Psoas muscle (tissue), 8 donors: ENCODE data around the gene DEDD2. TPM values are rescaled to one million over a fixed set of nuclear protein-coding genes. Genes with fewer than 3 reads are reported as not detected.

Experiments used
- ATAC-seq, 4 donors: fragments of 200-7000 bp; cut with Tn5 transposase; one replicate each; pipeline ENCODE4 v1.9.1; 2020; ENCODE audit warnings: moderate library complexity in 3 of 4, mild to moderate bottlenecking in 2 of 4
- DNase-seq, 2 donors: peaks; one replicate each; pipeline ENCODE4 v3.0.0-alpha.2; 2020
- H3K27ac ChIP-seq: fragments of 200-600 bp; one replicate; pipeline ENCODE4 v1.8.0; 2022
- H3K27me3 ChIP-seq, 3 donors: fragments of 200-600 bp in 1 of 3; one replicate each; pipeline versions ENCODE4 v1.6.1 to v1.8.0; 2013 to 2022; ENCODE audit warnings: low read length in 2 of 3, mild to moderate bottlenecking in 2 of 3, moderate library complexity in 1 of 3; ENCODE audit not compliant: insufficient read depth in 3 of 3
- H3K36me3 ChIP-seq, 2 donors: fragments of 200-600 bp in 1 of 2; one replicate each; pipeline versions ENCODE4 v1.6.1 to v1.8.0; 2013 to 2022; ENCODE audit warnings: low read depth in 1 of 2, mild to moderate bottlenecking in 1 of 2, moderate library complexity in 1 of 2; ENCODE audit not compliant: insufficient read depth in 1 of 2
- H3K4me1 ChIP-seq: fragments of 200-600 bp; one replicate; pipeline ENCODE4 v1.8.0; 2022
- H3K4me3 ChIP-seq: fragments of 200-600 bp; one replicate; pipeline ENCODE4 v1.8.0; 2022; ENCODE audit warnings: mild to moderate bottlenecking
- H3K9me3 ChIP-seq: fragments of 200-600 bp; one replicate; pipeline ENCODE4 v1.8.0; 2022
- WGBS, 3 donors: extraction: QIAGEN DNeasy Blood & Tissue Kit; methylation state at CpG; one replicate each; pipeline versions ENCODE4 v1.1.6 to v1.1.7; 2013; 5-methylcytosine and 5-hydroxymethylcytosine counted together
- intact Hi-C, 2 donors: fragments of 100-400 bp; cut with DNase I; formaldehyde crosslinking; loops; one replicate each; pipeline versions ENCODE4 v1.11.0 to v1.14.2; 2022
- polyA plus RNA-seq, 3 donors: library from polyadenylated mRNA; stranded (reverse); fragments of 200-250 nt; gene quantifications; one replicate each; pipeline ENCODE4 v1.2.3, GENCODE V29; 2013
- total RNA-seq, 4 donors: library from RNA; stranded (reverse); fragmentation: NEBNext Ultra II Directional in 2 of 4; extraction: Animal tissue kit (Norgen Biotek cat#: 25700) in 2 of 4; gene quantifications; one replicate each; pipeline versions ENCODE4 v1.2.1 to v1.2.4, GENCODE V29; 2021 to 2023
- TF ChIP-seq, protein P1 (sequence below): fragments of 200-600 bp; IDR thresholded peaks from one replicate; pipeline ENCODE4 v1.8.0; 2022; ENCODE audit warnings: antibody characterized with exemption
- donor health status: healthy with polysubstance abuse.
- donor health status: DM: no; HTN: no; CAD: no; lungs with moderate emphysema.
- donor health status: Bipolar disorder and iron deficiency.
- donor health status: healthy.
- donor health status: DM: yes; HTN: yes; CAD: no.
- donor health status: DM: no; HTN: no; CAD: no.
- donor health status: DM: no; HTN: no; CAD: no.
- donor health status: DM: yes; HTN: yes; CAD: no.

The DEDD2 gene
- total and polyA plus RNA-seq, 7 donors = 8.8 to 26.1 (median 12.1) TPM

- DNase-seq (no peak), ATAC-seq (no peak)
- TF ChIP-seq, protein P1, sequence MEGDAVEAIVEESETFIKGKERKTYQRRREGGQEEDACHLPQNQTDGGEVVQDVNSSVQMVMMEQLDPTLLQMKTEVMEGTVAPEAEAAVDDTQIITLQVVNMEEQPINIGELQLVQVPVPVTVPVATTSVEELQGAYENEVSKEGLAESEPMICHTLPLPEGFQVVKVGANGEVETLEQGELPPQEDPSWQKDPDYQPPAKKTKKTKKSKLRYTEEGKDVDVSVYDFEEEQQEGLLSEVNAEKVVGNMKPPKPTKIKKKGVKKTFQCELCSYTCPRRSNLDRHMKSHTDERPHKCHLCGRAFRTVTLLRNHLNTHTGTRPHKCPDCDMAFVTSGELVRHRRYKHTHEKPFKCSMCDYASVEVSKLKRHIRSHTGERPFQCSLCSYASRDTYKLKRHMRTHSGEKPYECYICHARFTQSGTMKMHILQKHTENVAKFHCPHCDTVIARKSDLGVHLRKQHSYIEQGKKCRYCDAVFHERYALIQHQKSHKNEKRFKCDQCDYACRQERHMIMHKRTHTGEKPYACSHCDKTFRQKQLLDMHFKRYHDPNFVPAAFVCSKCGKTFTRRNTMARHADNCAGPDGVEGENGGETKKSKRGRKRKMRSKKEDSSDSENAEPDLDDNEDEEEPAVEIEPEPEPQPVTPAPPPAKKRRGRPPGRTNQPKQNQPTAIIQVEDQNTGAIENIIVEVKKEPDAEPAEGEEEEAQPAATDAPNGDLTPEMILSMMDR = no peak
- no peaks in the 10 kb centered on the region for H3K9me3 ChIP-seq
- H3K4me3 ChIP-seq = no peak overlapping the region
- no peaks in the 10 kb centered on the region for H3K4me1 ChIP-seq
- H3K27ac ChIP-seq = no peak overlapping the region
- intact Hi-C loops = no loop called here
- peaks cover 0 to 56% (median 16%) of the 10 kb centered on the region in 3 donors for H3K27me3 ChIP-seq
- H3K36me3 ChIP-seq = no peaks in the 10 kb centered on the region
- 77 to 81% (median 79%) methylated on average over 25 of the region's 25 CpGs for WGBS, 3 donors
Observed at GRCh38 chr19:42152910-42153671, 64.4 kb downstream of the DEDD2 start.

DNA sequence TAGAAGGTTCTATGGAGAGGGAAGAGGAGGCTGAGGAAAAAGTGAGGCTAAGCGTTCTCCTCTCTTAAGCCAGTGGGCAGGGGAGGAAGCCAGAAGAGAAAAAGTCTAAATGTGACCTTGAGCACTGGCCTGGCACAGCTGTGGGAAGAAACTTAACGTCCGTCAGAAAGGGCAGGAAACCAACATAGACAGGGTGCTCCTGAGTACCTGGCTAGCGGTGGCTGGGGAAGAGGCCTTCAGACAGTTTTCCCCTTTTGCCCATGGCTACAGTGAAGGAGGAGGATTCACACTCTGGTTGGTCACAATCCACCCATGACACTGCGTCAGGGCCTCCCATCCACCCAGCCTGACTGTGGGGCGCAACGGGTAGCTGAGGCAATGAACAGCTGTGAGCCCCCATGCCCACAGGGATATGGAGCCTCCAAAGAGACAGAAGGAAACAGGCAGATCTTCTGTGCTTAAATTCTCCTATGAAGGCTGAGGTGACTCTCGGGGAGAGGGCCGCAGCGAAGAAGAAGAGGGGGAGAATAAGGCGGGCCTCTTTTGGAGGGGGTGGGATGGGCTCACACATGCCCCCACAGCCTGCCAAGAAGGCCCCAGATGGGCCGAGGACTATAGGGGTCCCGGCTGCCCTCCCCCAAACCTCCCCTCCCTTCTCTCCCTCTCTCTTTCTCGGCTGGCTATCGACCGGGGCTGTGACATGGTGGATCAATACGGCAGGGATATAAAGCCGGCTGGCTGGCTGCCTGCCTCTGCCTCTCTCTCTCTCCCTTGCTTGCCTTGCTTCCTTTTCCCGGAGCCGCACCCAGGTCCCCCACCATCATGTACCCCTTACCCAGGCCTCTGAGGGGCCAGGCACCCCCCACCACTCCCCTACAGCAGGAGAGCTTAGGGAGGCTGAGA, 65.4 kb downstream of the DEDD2 start:
- H3K27me3 ChIP-seq = peaks cover 0 to 66% (median 16%) of the 10 kb centered on the region in 3 donors

DNA sequence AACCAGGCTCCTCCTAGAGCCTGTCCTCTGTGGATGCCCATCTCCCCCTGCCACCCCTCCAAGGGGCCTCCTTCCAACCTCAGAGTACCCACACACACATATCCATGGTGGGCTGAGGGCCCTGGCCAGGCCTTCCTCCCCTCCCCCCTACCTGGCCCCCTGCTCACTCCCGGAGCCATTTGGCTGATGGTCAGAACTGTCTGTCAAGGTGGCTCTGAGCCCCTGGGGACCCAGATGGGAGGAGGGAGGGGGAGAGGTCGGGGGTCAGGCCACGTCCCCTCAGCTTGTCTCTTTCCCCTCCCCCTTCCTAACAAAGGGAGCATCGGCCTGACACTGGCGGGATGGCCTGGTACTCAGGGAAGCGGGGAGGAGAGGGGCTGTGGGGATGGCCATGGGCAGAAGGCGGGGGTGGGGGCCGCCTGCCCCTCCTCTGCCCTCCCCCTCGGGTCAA, 66.5 kb downstream of the DEDD2 start:
- WGBS, 3 donors = 4 to 28% (median 20%) methylated on average over 4 to 9 of the region's 9 CpGs
- intact Hi-C loops = no loop called here
- Histone ChIP-seq H3K36me3 (no peaks in the 10 kb centered on the region), H3K27ac (no peak overlapping the region), H3K27me3 (peaks cover 0 to 71% (median 22%) of the 10 kb centered on the region in 3 donors), H3K4me3 (no peak overlapping the region), H3K4me1 (no peaks in the 10 kb centered on the region), H3K9me3 (no peaks in the 10 kb centered on the region)
- no peak for DNase-seq
- TF ChIP-seq, protein P1 = no peak
- no peak for ATAC-seq

More for the DNA sequence above, 65.4 kb downstream of the DEDD2 start:
- no peaks in the 10 kb centered on the region for H3K4me1 ChIP-seq
- H3K4me3 ChIP-seq = no peak overlapping the region
- no peaks in the 10 kb centered on the region for H3K9me3 ChIP-seq
- TF ChIP-seq, protein P1 = no peak
- H3K27ac ChIP-seq = no peak overlapping the region
- no peaks in the 10 kb centered on the region for H3K36me3 ChIP-seq
- no peak for ATAC-seq
- DNase-seq = no peak
- 36 to 39% (median 38%) methylated on average over 17 to 20 of the region's 20 CpGs for WGBS, 3 donors
- intact Hi-C loops = no loop called here

- Histone ChIP-seq H3K27ac (no peak overlapping the region), H3K4me1 (no peaks in the 10 kb centered on the region), H3K36me3 (no peaks in the 10 kb centered on the region), H3K27me3 (peaks cover 0 to 66% (median 22%) of the 10 kb centered on the region in 3 donors), H3K9me3 (no peaks in the 10 kb centered on the region), H3K4me3 (no peak overlapping the region)
- 0 to 8% (median 7%) methylated on average over 11 to 17 of the region's 17 CpGs for WGBS, 3 donors
- DNase-seq (no peak), ATAC-seq (no peak)
- intact Hi-C loops = no loop called here
- TF ChIP-seq, protein P1 = no peak
Observed at GRCh38 chr19:42150364-42150763, 67.1 kb downstream of the DEDD2 start.
